Measurements from ENCODE around the gene TTR.
A peak's percentile ranks its signal among the peaks of the same experiment; 100 is the strongest.

DNA sequence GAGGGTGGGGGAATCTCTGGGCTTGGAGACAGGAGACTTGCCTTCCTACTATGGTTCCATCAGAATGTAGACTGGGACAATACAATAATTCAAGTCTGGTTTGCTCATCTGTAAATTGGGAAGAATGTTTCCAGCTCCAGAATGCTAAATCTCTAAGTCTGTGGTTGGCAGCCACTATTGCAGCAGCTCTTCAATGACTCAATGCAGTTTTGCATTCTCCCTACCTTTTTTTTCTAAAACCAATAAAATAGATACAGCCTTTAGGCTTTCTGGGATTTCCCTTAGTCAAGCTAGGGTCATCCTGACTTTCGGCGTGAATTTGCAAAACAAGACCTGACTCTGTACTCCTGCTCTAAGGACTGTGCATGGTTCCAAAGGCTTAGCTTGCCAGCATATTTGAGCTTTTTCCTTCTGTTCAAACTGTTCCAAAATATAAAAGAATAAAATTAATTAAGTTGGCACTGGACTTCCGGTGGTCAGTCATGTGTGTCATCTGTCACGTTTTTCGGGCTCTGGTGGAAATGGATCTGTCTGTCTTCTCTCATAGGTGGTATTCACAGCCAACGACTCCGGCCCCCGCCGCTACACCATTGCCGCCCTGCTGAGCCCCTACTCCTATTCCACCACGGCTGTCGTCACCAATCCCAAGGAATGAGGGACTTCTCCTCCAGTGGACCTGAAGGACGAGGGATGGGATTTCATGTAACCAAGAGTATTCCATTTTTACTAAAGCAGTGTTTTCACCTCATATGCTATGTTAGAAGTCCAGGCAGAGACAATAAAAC, 6.5 kb downstream of the TTR start:
- TF ChIP-seq EZH2phosphoT487 (IDR thresholded peaks at IDR 0.05; ENCODE audit: unreplicated experiment), result no peak
- TF ChIP-seq EZH2 (IDR thresholded peaks at IDR 0.05; ENCODE audit: low read depth, unreplicated experiment), result no peak
- TF ChIP-seq, protein P1, sequence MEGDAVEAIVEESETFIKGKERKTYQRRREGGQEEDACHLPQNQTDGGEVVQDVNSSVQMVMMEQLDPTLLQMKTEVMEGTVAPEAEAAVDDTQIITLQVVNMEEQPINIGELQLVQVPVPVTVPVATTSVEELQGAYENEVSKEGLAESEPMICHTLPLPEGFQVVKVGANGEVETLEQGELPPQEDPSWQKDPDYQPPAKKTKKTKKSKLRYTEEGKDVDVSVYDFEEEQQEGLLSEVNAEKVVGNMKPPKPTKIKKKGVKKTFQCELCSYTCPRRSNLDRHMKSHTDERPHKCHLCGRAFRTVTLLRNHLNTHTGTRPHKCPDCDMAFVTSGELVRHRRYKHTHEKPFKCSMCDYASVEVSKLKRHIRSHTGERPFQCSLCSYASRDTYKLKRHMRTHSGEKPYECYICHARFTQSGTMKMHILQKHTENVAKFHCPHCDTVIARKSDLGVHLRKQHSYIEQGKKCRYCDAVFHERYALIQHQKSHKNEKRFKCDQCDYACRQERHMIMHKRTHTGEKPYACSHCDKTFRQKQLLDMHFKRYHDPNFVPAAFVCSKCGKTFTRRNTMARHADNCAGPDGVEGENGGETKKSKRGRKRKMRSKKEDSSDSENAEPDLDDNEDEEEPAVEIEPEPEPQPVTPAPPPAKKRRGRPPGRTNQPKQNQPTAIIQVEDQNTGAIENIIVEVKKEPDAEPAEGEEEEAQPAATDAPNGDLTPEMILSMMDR (conservative IDR thresholded peaks at IDR 0.05; ENCODE audit: low read depth in 2 of 2), result no peak
- TF ChIP-seq, protein P2, sequence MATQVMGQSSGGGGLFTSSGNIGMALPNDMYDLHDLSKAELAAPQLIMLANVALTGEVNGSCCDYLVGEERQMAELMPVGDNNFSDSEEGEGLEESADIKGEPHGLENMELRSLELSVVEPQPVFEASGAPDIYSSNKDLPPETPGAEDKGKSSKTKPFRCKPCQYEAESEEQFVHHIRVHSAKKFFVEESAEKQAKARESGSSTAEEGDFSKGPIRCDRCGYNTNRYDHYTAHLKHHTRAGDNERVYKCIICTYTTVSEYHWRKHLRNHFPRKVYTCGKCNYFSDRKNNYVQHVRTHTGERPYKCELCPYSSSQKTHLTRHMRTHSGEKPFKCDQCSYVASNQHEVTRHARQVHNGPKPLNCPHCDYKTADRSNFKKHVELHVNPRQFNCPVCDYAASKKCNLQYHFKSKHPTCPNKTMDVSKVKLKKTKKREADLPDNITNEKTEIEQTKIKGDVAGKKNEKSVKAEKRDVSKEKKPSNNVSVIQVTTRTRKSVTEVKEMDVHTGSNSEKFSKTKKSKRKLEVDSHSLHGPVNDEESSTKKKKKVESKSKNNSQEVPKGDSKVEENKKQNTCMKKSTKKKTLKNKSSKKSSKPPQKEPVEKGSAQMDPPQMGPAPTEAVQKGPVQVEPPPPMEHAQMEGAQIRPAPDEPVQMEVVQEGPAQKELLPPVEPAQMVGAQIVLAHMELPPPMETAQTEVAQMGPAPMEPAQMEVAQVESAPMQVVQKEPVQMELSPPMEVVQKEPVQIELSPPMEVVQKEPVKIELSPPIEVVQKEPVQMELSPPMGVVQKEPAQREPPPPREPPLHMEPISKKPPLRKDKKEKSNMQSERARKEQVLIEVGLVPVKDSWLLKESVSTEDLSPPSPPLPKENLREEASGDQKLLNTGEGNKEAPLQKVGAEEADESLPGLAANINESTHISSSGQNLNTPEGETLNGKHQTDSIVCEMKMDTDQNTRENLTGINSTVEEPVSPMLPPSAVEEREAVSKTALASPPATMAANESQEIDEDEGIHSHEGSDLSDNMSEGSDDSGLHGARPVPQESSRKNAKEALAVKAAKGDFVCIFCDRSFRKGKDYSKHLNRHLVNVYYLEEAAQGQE (IDR thresholded peaks at IDR 0.05; ENCODE audit: unreplicated experiment), result no peak
- no peak for TF ChIP-seq NANOG (IDR thresholded peaks at IDR 0.05; ENCODE audit: borderline replicate concordance)
- TF ChIP-seq CREB1 (CRISPR knock-in tag; IDR thresholded peaks at IDR 0.05; ENCODE audit: low read depth), result no peak
- TF ChIP-seq ZNF114 (CRISPR knock-in tag; IDR thresholded peaks at IDR 0.05), result no peak
- no peak for TF ChIP-seq STAT1 (IDR thresholded peaks at IDR 0.05; ENCODE audit: unreplicated experiment)
- TF ChIP-seq POLR2AphosphoS5 (IDR thresholded peaks at IDR 0.05; ENCODE audit: low read depth), result no peak
- 0 out of 2 replicates have a peak, but pooled peaks have one; percentile 29 for TF ChIP-seq ZNF331 (CRISPR knock-in tag; IDR thresholded peaks at IDR 0.05; ENCODE audit: low read depth)
- TF ChIP-seq JUNB (IDR thresholded peaks at IDR 0.05; ENCODE audit: unreplicated experiment), result no peak
- TF ChIP-seq, protein P3, sequence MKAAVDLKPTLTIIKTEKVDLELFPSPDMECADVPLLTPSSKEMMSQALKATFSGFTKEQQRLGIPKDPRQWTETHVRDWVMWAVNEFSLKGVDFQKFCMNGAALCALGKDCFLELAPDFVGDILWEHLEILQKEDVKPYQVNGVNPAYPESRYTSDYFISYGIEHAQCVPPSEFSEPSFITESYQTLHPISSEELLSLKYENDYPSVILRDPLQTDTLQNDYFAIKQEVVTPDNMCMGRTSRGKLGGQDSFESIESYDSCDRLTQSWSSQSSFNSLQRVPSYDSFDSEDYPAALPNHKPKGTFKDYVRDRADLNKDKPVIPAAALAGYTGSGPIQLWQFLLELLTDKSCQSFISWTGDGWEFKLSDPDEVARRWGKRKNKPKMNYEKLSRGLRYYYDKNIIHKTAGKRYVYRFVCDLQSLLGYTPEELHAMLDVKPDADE (IDR thresholded peaks at IDR 0.05), result no peak
